Stimulated activated CD4-positive, alpha-beta T cell treated with anti-CD3 and anti-CD28 coated beads, Interleukin-1b, Interleukin-23, amount 100 ng/mL, for 1 hour (primary cell): ENCODE results near the gene WDR91.
"Not testable (repeated sequence)": the region's sequence is repeated elsewhere in the genome, so short reads cannot be mapped to it uniquely, and the experiment has no call there.

ENCODE experiments used
- DNase-seq, 2 donors: peaks; one replicate each; pipeline ENCODE4 v3.0.0-alpha.2; 2020; ENCODE audit warnings: low read depth in 2 of 2

The WDR91 gene

DNA sequence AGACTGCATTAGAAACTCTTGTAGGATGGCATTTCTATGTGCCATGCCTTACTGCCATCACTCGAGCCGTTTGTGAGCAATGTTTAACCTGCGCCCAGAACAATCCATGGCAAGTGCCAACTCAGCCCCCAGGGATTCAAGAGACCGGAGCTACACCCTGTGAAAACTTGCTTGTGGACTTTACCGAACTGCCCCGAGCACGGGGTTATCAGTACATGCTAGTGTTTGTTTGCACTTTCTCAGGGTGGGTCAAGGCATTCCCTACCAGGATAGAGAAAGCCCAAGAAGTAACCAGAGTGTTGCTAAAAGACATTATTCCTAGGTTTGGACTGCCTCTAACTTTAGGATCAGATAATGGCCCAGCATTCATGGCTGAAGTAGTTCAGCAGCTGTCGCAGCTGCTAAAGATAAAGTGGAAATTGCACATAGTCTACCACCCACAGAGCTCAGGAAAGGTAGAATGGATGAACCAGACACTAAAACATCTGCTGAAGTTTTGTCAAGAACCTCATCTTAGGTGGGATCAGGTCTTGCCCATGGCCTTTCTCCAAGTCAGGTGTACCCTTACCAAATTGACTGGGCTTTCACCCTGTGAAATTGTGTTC is 31.9 kb downstream of the WDR91 start:
- no peak for DNase-seq

DNA sequence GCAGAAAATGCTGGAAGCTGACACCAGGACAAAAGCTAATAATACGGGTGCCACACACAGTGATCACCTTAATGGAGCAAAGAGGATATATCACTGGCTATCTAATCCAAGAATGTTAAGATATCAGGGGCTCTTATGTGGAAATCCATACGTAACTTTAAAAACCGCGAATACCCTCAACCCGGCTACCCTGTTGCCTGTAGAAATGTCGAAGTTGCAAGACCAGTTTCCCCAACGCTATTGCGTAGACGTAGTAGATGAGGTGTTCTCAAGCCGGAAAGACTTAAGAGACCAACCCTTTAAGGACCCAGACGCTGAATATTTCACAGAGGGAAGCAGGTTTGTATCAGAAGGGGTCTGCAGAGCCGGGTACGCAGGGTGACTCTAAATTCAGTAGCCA is 33.0 kb downstream of the WDR91 start:
- DNase-seq: no peak

DNA sequence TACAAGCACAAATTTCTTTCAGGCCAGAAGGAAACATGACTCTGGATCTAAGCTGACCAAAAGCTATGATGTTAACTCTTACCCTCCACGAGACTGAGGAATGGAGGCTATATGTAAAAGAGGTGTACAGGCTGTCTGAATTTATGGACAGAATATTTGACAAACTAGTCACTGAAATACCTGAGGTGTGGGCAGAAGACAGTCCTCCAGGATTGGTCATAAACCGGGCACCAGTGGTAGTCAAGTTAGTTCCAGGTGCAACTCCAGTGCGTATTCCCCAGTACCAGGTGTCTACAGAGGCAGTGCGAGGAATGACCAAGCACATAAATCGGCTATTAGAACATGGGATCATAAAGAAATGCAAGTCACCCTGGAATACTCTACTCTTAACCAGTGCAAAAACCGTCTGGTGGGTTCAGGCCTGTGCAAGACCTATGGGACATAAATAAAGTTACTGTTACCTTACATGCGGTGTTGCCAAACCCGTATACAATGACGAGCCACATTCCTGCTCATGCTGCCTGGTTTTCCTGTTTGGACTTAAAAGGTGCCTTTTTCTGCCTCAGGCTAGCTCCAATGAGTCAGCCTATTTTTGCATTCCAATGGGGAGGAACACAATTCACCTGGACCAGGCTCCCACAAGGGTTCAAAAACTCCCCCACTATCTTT is 34.2 kb downstream of the WDR91 start:
- DNase-seq: no peak

DNA sequence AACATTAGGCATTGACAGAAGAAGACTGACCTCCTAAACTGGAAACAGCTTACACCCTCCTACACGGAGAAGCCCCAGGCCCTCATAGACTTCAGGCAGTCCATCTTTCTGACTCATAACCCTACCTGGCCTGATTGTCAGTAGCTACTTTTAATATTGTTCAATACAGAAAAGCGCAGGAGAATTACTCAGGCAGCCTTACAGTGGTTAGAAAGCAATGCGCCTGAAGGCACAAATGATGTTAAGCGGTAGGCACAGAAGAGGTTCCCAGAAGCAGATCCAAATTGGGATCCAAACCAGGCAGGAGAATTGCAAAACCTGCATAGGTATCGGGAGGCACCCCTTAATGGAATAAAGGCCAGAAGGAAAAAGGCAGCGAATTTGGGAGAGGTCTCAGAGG is 35.4 kb downstream of the WDR91 start:
- DNase-seq: no peak

DNA sequence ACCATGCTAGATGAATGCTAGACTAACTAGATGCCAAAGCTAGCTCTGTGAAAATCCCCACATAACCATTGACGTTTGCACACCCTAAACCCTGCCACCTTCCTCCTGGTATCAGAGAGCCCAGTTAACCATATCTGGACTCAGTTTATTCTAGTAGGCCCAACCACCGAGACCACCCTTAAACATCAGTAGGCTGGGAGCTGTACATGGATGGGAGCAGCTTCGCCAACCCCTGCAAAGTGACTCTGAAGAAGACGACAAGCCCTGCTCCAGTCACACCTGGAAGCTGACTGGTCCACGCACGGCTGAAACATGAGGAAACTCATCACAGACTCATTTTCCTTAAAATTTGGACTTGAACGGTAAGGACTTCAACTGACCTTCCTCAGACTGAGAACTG is 36.4 kb downstream of the WDR91 start:
- no peak for DNase-seq

DNA sequence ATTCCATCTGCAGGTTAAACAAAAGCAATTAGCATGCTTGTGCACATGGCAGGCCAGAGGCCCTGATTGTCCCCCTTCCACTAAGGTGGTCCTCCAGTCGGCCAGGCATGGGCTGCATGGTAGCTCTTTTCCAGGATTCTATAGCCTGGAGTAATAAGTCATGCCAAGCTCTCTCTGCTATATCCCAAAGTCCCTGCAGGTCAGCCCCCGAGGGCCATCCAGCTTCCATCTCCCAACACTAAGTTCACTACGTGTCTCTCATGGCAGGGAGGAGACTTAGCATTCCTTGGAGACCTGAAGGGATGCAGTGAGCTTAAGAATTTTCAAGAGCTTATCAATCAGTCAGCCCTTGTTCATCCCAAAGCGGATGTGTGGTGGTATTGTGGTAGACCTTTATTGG is 37.4 kb downstream of the WDR91 start:
- DNase-seq: not testable (repeated sequence)

DNA sequence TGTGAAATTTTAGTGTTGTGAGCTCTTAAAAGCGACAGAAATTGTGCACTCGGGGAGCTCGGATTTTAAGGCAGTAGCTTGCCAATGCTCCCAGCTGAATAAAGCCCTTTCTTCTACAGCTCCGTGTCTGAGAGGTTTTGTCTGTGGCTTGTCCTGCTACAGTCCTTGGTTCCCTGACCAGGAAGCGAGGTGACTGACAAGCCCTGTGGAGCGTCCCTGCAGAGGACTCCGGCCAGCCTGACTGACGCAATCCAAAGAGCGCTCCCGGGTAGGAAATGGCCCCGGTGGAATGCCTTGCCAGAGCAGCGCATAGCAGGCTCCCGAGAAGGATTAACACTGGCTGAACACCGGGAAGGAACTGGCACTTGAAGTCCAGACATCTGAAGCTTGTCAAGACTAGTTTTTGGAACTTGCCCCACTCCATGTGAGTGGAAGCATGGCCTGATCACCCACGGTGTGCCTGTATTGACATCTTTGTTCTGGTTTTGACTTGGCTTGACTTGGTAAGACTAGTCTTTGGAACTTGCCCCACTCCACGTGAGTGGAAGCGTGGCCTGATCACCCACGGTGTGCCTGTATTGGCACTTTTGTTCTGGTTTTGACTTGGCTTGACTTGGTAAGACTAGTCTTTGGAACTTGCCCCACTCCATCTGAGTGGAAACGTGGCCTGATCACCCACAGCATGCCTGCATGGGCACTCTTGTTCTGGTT is 39.6 kb downstream of the WDR91 start:
- not testable (repeated sequence) for DNase-seq

DNA sequence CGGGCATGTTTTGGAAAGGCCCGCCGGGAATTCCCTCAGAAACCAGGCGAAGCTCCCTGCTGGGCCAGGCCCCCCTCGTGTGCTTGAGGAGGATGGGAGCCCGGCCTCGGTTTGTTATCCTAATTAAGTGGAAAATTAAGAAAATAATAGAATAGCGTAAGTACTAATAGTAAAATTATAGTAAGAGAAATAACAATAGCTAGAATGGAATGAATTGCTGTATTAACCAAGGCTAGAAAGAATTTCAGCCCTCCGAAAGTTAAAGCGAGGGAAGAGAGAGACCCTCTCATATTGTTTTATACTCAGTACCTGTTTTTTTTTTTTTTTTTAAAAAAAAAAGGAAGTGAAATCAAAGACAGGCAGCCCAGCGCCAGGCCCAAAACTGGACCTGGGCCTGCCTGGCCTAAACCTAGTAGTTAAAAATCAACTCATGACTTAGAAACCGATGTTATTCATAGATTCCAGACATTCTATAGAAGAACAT is 40.3 kb downstream of the WDR91 start:
- not testable (repeated sequence) for DNase-seq

DNA sequence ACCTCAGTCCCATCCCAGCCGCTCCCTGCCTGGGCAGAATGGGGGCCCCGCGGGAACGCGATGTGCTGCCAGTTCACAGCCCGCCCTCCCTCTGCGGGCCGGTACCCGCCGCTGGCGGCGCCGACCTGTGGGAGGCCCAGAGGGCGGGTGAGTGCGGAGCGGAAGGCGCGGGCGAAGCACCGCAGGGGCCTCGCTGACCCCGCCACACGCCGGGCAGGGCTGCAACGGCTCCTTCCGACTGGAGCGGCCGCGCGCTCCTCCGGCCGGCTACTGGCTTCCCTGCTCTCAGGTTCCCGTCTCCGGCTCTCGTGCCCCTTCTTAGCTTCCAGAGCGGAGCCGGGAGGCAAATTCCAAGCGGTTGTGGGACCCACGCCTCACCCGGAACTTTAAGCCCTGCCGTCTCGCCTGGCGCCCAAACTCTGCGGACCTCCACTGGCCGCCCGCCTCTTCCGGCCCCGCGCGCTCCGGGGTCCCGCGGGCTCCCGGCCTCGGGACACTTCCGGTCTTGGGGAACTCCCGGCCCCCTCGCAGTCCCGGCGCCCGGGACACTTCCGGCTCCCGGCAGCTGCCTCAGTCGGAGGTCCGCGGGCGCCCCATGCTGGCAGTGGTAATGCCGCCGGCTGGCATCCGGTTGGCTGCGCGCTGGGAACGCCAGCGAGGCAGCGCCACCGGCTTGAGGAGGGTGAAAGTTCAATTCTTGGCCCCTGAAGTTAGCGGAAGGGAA is 40.9 kb downstream of the WDR91 start, which contains the start of gene CYREN:
Gene CYREN, minus strand, starts transcription at position 434 of the 724 bp plus-strand sequence. CDS start 1,785 bp downstream, outside the sequence.
- DNase-seq: peak; percentile 69 to 82

DNA sequence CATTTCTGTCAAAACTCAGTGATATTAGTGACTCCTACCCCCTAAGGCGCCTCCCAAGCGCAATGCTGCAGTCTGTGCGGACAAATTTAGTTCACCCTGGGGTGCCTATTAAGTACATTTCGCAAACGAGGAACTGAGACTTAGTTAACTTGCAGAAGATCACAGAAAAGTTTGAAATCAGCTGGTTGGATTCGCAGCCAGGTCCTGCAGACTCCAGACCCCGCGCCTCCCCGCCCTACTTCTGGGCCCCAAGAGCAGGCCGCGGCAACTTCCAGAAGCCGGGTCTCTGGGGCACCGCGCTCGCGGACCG is 41.4 kb downstream of the WDR91 start:
- DNase-seq: no peak

DNA sequence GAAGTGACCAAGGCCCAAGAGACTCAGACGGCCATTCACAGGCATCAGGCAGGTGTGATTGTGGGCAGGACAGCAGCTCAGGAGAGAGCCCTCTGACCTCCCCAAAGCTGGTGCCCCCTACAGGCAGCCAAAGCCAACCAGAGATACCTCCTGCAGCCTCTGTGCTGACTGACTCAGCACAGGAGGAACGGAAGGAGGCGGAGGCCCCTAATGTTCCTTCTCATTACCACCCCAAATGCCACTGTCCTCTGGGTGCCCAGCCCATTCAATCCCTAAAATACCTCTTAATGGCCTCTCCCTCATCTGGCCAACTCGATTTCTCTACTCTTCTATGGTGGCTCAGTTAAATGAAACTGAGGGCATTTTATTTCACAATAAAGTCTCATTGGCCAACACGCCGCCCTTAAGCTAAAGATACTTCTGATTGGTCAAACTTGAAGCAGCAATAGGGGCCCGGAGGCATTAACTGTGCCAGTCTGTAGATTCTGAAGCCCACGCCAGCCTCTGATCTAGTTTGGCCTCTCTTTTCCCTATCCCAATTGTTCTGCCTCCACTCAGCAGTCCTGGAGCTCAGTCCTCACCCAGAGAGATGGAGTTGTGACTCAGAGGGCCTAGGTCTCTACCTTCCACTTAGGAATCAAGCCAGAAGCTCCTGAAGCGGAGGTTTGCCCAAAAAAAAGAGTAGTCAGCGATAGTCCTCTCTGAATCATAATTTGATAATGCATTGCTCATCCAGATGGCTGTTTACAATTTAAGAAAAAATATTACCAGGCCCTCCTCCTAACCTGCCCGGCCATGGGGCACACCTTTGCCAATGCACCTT is 42.0 kb downstream of the WDR91 start:
- no peak for DNase-seq

DNA sequence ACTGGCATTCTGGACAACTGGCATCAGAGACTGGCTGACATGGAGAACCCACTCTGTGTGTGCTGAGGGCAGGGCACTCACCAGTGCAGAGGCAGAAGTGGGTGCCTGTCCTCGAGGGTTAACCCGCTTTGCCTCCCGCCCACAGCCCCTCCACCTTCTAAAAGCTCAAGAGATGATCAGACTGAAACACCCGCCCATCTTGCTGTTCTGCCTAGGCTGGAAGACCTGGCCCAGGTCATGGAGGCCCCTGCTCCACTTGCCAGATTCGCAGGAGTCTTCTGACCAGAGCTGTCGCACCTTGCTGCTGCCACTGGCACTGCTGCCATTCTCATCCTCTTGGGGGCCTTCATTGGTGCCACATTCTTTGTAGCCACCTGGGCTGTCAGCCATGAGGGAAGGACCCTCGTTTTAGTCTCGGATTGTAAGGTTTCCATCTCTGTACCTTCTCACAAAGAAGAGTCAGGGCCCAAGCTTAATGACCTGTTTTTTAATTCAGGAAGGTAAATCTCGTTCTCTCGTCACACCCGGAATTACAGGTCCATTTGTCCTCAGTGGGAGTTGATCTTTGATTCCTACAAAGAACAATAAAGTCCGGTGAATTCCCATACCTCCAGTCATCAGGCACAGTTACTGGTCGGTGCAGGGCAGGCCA is 42.7 kb downstream of the WDR91 start:
- no peak for DNase-seq

DNA sequence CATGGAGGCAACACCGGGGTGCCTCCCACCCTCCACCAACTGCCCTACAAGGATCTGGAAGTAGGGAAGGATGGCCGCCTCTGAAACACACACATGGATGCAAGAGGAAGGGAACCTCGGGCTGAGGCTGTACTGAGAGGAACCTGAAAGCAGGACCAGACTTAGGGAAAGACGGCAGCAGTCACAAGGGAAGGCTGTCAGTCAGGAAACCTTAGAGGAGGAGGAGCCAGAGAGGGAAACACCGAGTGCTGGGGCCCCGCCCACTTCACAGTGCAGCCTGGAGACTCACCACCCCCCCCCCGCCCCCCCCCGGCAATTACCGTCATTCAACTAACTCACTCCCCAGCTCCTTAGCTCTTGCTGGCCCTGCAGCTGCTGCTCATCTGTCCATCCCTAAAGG is 43.3 kb downstream of the WDR91 start:
- no peak for DNase-seq

DNA sequence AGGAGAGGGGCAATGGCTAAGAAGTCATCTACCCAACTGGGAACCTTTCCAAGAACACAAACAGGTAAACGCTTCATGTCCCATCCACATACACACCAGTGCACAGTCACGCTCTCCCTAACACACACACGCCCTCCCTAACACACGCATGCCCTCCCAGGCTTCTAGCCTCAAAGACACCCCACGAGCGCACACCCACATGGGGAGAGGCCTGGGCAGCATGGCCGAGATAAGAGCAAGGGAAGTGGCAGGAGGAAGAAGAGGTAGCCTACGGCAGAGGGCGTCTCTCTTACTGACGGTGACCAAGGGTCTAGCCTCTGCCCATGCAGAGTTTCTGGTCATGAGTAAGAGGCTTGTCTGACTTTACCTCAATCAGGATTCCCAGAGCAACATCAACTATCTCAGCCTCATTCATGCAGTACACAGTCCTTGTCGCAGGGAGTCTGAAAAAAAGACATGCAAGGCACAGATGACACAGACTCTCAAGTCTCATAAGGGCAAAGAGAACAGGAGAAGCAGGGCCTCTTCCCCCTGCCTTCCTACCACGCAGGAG is 43.9 kb downstream of the WDR91 start:
- no peak for DNase-seq

DNA sequence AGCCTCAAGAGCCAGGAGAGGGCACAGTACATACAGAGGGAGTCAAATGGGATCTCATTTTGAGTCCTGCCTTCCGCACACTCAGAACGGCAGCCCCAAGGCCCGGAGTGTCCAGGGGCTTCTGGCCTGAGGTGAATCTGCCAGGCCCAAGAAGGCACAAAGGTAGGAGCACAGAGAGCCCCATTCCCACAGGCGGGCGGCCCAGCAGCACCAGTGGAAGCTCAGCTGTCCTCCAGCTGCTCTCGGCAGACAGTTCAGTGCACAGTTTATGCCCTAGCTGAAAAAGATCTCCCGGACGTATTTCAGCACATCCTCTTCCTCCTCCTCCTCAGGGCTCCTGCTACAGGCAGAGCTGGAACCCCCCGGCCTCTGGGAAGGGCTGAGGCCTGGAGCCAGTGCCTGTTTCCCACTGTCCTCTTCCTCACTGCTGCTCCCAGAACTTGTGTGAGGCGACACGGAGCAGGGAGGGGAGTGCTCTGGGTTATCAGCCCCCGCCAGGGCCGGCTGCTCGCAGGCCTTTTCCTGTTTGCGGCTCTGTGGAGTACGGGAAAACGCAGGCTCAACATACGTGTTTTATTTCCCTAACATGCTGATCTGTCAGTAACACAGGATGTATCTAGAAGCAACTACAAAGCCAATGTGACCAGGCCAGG is 44.9 kb downstream of the WDR91 start:
- DNase-seq: no peak

DNA sequence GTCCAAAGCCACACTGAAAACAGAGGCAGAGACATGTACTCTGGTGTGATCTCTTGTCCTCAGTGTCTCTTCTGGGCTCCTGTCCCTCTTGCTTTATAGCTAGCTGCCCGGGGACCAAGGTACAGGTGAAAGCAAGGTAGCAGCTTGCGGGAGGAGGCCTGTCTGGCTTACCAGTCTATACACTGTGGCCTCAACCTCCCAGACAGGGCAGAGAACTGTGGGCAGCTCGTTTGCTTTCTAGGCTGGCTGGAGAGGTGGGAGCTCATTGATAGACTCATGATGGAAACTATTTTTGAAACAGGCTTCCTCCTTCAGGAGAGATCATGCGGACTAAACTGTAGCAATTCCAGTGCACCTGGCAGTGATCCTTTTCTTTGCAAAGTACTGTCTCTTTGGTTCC is 45.5 kb downstream of the WDR91 start:
- DNase-seq: no peak

DNA sequence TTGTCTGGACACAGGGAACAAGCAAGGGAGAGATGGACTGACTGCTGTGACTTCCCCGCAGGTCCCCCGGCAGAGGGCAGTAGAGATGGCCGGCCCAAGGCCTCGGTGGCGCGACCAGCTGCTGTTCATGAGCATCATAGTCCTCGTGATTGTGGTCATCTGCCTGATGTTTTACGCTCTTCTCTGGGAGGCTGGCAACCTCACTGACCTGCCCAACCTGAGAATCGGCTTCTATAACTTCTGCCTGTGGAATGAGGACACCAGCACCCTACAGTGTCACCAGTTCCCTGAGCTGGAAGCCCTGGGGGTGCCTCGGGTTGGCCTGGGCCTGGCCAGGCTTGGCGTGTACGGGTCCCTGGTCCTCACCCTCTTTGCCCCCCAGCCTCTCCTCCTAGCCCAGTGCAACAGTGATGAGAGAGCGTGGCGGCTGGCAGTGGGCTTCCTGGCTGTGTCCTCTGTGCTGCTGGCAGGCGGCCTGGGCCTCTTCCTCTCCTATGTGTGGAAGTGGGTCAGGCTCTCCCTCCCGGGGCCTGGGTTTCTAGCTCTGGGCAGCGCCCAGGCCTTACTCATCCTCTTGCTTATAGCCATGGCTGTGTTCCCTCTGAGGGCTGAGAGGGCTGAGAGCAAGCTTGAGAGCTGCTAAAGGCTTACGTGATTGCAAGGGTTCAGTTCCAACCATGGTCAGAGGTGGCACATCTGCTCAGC is 46.8 kb downstream of the WDR91 start:
- DNase-seq: no peak

DNA sequence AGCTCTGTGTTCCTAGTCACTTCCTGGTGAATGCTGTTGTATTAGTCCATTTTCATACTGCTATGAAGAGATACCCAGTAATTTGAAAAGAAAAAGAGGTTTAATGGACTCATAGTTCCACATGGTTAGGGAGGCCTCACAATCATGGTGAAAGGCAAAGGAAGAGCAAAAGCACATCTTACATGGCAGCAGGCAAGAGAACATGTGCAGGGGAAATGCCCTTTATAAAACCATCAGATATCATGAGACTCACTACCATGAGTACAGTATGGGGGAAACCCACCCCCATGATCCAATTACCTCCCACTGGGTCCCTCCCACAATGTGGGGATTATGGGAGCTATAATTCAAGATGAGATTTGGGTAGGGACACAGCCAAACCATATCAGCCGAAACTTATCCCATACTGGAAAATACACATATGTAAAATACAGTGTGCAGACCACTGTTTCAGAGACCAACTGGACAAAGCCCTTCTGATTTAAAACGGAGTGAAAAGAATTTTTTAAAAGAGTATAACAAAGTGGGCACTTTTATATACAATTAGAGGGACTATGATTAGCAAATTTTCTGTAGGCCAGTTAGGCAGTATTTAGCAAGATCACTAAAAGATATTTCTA is 48.8 kb downstream of the WDR91 start:
- no peak for DNase-seq

DNA sequence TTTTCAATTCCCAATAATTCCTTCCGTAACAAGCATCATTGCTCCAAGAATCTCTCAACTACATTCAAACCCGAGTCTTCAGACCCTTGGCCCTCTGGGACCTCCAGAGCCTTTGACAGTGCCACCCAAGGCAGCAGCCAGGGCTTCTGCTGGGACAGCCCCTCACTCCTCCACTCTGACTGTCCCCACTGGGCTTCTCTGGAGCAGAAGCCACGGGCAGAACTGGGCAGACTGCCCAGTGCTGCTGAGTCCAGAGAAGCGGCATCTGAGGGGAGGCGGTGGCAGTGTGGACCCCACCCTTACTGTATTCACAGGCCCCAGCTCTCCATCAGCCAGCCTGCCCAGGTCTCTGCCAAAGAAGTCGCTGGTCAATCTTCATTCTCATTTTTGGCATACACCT is 49.7 kb downstream of the WDR91 start:
- DNase-seq: no peak
